Fibroblast of pulmonary artery (primary cell): ENCODE data around the gene COL13A1.

Source experiments
- DNase-seq: peaks from one replicate; pipeline ENCODE4 v3.0.0-alpha.2; 2010; ENCODE audit warnings: low read depth
- H3K4me3 ChIP-seq: replicated peaks from 2 replicates; pipeline ENCODE4 v1.5.1; 2011; ENCODE audit warnings: low read depth, mild to moderate bottlenecking, control low read depth, low read length, moderate library complexity
- CTCF ChIP-seq: IDR thresholded peaks from 2 replicates; pipeline ENCODE4 v1.5.1; 2011; ENCODE audit warnings: mild to moderate bottlenecking, control low read depth, low read length, inconsistent platforms; ENCODE audit errors: missing control alignments

COL13A1 gene

GRCh38 chr10:69898524-69898923, 96.8 kb downstream of the COL13A1 start:
- TF ChIP-seq CTCF: no peak
- no peak for DNase-seq
- no peak overlapping the region for H3K4me3 ChIP-seq

- no peak overlapping the region for H3K4me3 ChIP-seq
- no peak for TF ChIP-seq CTCF
- no peak for DNase-seq
Measured at GRCh38 chr10:69898941-69899340, 97.2 kb downstream of the COL13A1 start.

GRCh38 chr10:69899727-69900595, 98.3 kb downstream of the COL13A1 start:
- H3K4me3 ChIP-seq: no peak overlapping the region
- no peak for TF ChIP-seq CTCF
- DNase-seq: no peak

- DNase-seq: no peak
- no peak for TF ChIP-seq CTCF
- H3K4me3 ChIP-seq: no peak overlapping the region
Measured at GRCh38 chr10:69901022-69901421, 99.3 kb downstream of the COL13A1 start.

GRCh38 chr10:69901628-69902505, 100.2 kb downstream of the COL13A1 start:
- no peak overlapping the region for H3K4me3 ChIP-seq
- DNase-seq: peak; percentile 62
- peak; percentile 73 for TF ChIP-seq CTCF

- no peak for TF ChIP-seq CTCF
- H3K4me3 ChIP-seq: no peak overlapping the region
- no peak for DNase-seq
Measured at GRCh38 chr10:69902835-69903535, 101.3 kb downstream of the COL13A1 start.
